Activated CD4-positive, alpha-beta T cell treated with anti-CD3 and anti-CD28 coated beads for 36 hours (primary cell): ENCODE data around the gene SUN3. TPM values are rescaled to one million over a fixed set of nuclear protein-coding genes. Genes with fewer than 3 reads are reported as not detected.
"Not testable (repeated sequence)": the region's sequence is repeated elsewhere in the genome, so short reads cannot be mapped to it uniquely, and the experiment has no call there.

Experiments used
- ATAC-seq: fragments of 200-7000 bp; cut with Tn5 transposase; one replicate; pipeline ENCODE4 v1.10.0; 2021; ENCODE audit warnings: mild to moderate bottlenecking, moderate library complexity
- CTCF ChIA-PET: fragments of 350-600 bp; sonication (Branson Sonifier 250); formaldehyde crosslinking; loops from one replicate; lab custom pipeline; 2021; ENCODE audit warnings: antibody characterized with exemption; lab: Charles Lee
- POLR2A ChIA-PET: fragments of 350-600 bp; sonication (Branson Sonifier 250); formaldehyde crosslinking; loops from one replicate; lab custom pipeline; 2021; ENCODE audit warnings: antibody characterized with exemption, inconsistent platforms; lab: Charles Lee
- DNase-seq: peaks from one replicate; pipeline ENCODE4 v3.0.0-alpha.2; 2020
- H3K27ac Mint-ChIP-seq: one replicate; pipeline ENCODE4 v1.8.0; 2021; ENCODE audit warnings: mixed read lengths
- H3K27me3 Mint-ChIP-seq: one replicate; pipeline ENCODE4 v1.8.0; 2021; ENCODE audit warnings: mixed read lengths
- H3K36me3 Mint-ChIP-seq: one replicate; pipeline ENCODE4 v1.8.0; 2021; ENCODE audit warnings: low read depth, mixed read lengths
- H3K4me1 Mint-ChIP-seq: one replicate; pipeline ENCODE4 v1.8.0; 2021; ENCODE audit warnings: mixed read lengths
- H3K4me3 Mint-ChIP-seq: one replicate; pipeline ENCODE4 v1.8.0; 2021; ENCODE audit warnings: mild to moderate bottlenecking, moderate library complexity, mixed read lengths
- H3K9me3 Mint-ChIP-seq: one replicate; pipeline ENCODE4 v1.8.0; 2021; ENCODE audit warnings: low read depth, mixed read lengths
- intact Hi-C, 2 experiments: fragments of 100-400 bp; cut with DNase I in 1 of 2; cut with micrococcal nuclease in 1 of 2; formaldehyde crosslinking; loops; one replicate each; pipeline versions ENCODE4 v1.14.2 to v1.15.1; 2022 to 2024; cut with DNase I, micrococcal nuclease
- total RNA-seq, 2 experiments: library from RNA; stranded (reverse); gene quantifications; one replicate each; pipeline ENCODE4 v1.2.3, GENCODE V29; 2021

The SUN3 gene
- total RNA-seq, 2 experiments from 2014 or later: not detected

DNA sequence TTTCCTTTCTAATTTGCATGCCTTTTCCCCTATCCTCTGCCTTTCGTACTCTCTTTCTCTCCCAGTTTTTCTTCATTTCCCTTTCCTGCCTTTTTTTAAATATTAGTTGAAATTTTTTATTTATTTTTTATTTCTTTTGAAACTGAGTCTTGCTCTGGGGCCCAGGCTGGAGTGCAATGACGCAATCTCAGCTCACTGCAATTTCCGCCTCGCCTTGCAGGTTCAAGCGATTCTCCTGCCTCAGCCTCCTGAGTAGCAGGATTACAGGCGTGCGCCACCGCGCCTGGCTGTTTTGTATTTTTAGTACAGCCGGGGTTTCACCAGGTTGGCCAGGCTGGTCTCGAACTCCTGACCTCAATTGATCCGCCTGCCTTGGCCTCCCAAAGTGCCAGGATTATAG lies 29.5 kb downstream of the SUN3 start:
- ATAC-seq (no peak), DNase-seq (no peak)
- Mint-ChIP-seq H3K4me1 (no peaks in the 10 kb centered on the region), H3K36me3 (no peaks in the 10 kb centered on the region), H3K27me3 (no peaks in the 10 kb centered on the region), H3K9me3 (no peaks in the 10 kb centered on the region), H3K4me3 (no peak overlapping the region), H3K27ac (no peak overlapping the region)
- ChIA-PET CTCF (interaction anchor here (1.2 to 2.0 kb wide), 3 partner anchors 42 to 127 kb away, joined by 3 to 7 read pairs (median 4); no protein-coding TSS in a partner anchor), POLR2A (no interaction called here)
- intact Hi-C loops: loop anchor here in 1 of 2 experiments (10.0 kb wide), 1 partner anchor 255 kb away; no protein-coding TSS in a partner anchor

DNA sequence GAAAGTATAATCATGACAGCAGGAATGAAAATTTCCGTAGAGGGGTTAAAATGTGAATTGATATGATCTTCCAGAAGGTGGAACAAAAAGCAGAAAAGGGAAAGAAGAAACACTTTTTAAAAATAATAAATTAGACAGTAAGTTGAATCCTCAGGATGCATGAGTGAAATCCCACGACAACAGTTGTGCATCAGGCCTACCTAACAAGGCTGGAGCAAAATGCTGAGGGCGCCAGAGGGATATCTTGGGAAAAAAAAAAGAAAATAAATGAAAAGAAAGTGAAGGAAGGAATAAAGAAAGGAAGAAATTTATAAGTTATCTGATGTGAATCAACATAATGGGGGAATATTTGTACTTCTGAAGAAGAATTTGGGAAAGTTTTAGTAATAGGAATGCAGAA lies 36.5 kb downstream of the SUN3 start:
- POLR2A ChIA-PET: no interaction called here
- peaks cover 21% of the 10 kb centered on the region for H3K4me1 Mint-ChIP-seq
- DNase-seq (no peak), ATAC-seq (no peak)
- peaks cover 2% of the 10 kb centered on the region for H3K9me3 Mint-ChIP-seq
- no peaks in the 10 kb centered on the region for H3K36me3 Mint-ChIP-seq
- no peaks in the 10 kb centered on the region for H3K27me3 Mint-ChIP-seq
- CTCF ChIA-PET: interaction anchor here (0.6 to 3.5 kb wide), 9 partner anchors 10 to 236 kb away, joined by 3 to 33 read pairs (median 4); no protein-coding TSS in a partner anchor
- intact Hi-C loops: loop anchor here in 1 of 2 experiments (1.0 to 10.0 kb wide), 3 partner anchors 45 to 262 kb away; partner anchors contain the start of gene C7orf57
- H3K27ac Mint-ChIP-seq: peak overlapping the region; percentile 91
- H3K4me3 Mint-ChIP-seq: peak overlapping the region; percentile 77

DNA sequence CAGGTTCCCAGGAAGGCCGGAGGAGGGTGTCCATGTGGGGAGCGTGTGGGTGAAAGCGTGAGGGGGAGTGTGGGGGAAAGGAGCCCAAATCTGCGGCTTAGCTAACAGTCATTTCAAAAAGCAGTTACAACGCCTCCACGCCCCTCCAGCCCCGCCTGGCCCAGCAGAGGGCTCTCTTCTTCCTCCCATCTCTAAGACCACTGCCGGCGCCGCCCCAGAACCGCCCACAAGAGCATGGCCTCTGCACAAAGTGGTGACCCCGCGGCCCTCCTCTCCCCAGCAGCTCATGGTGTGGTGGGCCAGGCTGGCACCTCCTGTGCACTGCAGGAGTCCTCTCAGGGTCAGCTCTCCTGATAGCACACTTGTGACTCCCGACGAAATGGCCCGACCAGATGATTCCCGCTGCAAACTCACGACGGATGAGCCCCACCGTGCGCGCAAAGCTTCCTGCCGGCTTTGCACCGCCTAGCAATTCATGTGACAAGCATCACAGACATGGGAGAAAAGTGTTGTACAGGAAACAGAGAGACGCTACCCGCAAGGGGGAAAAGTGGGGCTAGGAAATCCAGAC lies 37.1 kb downstream of the SUN3 start:
- Mint-ChIP-seq H3K27ac (peak overlapping the region; percentile 91), H3K27me3 (no peaks in the 10 kb centered on the region), H3K4me1 (peaks cover 21% of the 10 kb centered on the region), H3K36me3 (no peaks in the 10 kb centered on the region), H3K9me3 (peaks cover 2% of the 10 kb centered on the region), H3K4me3 (peak overlapping the region; percentile 77)
- POLR2A ChIA-PET: no interaction called here
- ATAC-seq (peak; percentile 97), DNase-seq (peak; percentile 93)
- intact Hi-C loops: loop anchor here (1.0 to 10.0 kb wide), 6 partner anchors 13 to 263 kb away; partner anchors contain the start of genes HUS1 (in 2 of the 2), UPP1 (in 2 of the 2) and C7orf57 (in 1 of the 2)
- CTCF ChIA-PET: interaction anchor here (0.6 to 3.5 kb wide), 9 partner anchors 9 to 118 kb away, joined by 3 to 33 read pairs (median 4); no protein-coding TSS in a partner anchor

DNA sequence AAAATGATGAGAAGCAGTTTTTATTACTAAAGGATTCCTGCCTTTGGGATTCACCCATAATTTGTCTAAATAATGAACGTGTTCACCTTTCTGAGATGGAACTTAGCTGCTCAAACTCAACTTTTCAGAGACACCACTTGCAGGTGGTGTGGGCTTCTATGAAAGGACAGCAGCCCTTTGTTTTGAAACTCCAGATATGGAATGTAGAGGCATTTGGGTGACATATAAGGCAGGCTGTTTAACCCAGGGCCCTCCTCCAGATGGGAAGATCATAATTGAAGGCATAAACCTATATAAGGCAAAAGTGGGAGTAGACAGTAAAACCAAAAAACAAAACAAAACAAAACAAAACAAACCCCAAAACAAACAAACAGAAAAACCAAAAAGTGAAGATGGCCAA lies 37.6 kb downstream of the SUN3 start:
- peak overlapping the region; percentile 91 for H3K27ac Mint-ChIP-seq
- peaks cover 21% of the 10 kb centered on the region for H3K4me1 Mint-ChIP-seq
- intact Hi-C loops: loop anchor here (1.0 to 10.0 kb wide), 6 partner anchors 12 to 264 kb away; partner anchors contain the start of genes HUS1 (in 2 of the 2), UPP1 (in 2 of the 2) and C7orf57 (in 1 of the 2)
- DNase-seq (no peak), ATAC-seq (no peak)
- CTCF ChIA-PET: interaction anchor here (0.7 to 3.5 kb wide), 7 partner anchors 9 to 118 kb away, joined by 4 to 33 read pairs (median 5); no protein-coding TSS in a partner anchor
- no peaks in the 10 kb centered on the region for H3K36me3 Mint-ChIP-seq
- peak overlapping the region; percentile 77 for H3K4me3 Mint-ChIP-seq
- POLR2A ChIA-PET: no interaction called here
- H3K9me3 Mint-ChIP-seq: peaks cover 2% of the 10 kb centered on the region
- H3K27me3 Mint-ChIP-seq: no peaks in the 10 kb centered on the region

DNA sequence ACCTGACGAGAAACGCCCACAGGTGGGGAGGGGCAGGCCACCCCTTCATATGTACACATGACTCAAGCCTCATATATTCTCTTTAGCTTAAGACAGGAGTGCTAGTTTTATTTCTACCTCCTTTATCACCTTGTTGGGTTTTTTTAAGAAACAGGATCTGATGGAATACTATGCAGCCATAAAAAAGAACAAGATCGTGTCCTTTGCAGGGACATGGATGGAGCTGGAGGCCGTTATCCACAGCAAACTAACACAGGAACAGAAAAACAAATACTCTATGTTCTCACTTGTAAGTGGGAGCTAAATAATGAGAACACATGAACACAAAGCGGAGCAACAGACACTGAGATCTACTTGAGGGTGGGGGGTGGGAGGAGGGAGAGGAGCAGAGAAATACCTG lies 38.3 kb downstream of the SUN3 start:
- Mint-ChIP-seq H3K36me3 (no peaks in the 10 kb centered on the region), H3K9me3 (peaks cover 2% of the 10 kb centered on the region), H3K4me3 (no peak overlapping the region), H3K4me1 (peaks cover 21% of the 10 kb centered on the region), H3K27ac (no peak overlapping the region), H3K27me3 (no peaks in the 10 kb centered on the region)
- ChIA-PET CTCF (interaction anchor here (2.4 to 3.5 kb wide), 2 partner anchors 111 to 119 kb away, joined by 18 to 33 read pairs; no protein-coding TSS in a partner anchor), POLR2A (no interaction called here)
- intact Hi-C loops: loop anchor here in 1 of 2 experiments (2.0 to 10.0 kb wide), 3 partner anchors 47 to 264 kb away; partner anchors contain the start of genes C7orf57 and UPP1
- DNase-seq (no peak), ATAC-seq (no peak)

DNA sequence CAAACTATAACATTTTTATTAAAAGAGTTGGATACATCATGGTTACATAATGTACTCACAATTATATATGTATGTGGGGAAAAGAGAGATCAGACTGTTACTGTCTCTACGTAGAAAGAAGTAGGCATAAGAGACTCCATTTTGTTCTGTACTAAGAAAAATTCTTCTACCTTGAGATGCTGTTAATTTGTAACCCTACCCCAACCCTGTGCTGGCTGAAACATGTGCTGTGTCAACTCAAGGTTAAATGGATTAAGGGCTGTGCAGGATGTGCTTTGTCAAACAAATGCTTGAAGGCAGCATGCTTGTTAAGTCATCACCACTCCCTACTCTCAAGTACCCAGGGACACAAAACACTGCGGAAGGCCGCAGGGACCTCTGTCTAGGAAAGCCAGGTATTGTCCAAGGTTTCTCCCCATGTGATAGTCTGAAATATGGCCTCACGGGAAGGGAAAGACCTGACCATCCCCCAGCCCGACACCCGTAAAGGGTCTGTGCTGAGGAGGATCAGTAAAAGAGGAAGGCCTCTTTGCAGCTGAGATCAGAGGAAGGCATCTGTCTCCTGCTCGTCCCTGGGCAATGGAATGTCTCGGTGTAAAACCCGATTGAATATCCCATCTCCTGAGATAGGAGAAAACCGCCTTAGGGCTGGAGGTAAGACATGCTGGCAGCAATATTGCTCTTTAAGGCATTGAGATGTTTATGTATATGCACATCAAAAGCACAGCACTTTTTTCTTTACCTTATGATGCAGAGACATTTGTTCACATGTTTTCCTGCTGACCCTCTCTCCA lies 39.1 kb downstream of the SUN3 start:
- H3K27me3 Mint-ChIP-seq, H3K27ac Mint-ChIP-seq, H3K4me3 Mint-ChIP-seq, ATAC-seq, DNase-seq, H3K9me3 Mint-ChIP-seq, POLR2A ChIA-PET, H3K36me3 Mint-ChIP-seq: not testable (repeated sequence)
- H3K4me1 Mint-ChIP-seq: peaks cover 21% of the 10 kb centered on the region
- intact Hi-C loops: loop anchor here in 1 of 2 experiments (2.0 to 10.0 kb wide), 3 partner anchors 47 to 265 kb away; partner anchors contain the start of genes C7orf57 and UPP1
- CTCF ChIA-PET: interaction anchor here (0.7 to 3.5 kb wide), 5 partner anchors 12 to 120 kb away, joined by 3 to 33 read pairs (median 12); no protein-coding TSS in a partner anchor

DNA sequence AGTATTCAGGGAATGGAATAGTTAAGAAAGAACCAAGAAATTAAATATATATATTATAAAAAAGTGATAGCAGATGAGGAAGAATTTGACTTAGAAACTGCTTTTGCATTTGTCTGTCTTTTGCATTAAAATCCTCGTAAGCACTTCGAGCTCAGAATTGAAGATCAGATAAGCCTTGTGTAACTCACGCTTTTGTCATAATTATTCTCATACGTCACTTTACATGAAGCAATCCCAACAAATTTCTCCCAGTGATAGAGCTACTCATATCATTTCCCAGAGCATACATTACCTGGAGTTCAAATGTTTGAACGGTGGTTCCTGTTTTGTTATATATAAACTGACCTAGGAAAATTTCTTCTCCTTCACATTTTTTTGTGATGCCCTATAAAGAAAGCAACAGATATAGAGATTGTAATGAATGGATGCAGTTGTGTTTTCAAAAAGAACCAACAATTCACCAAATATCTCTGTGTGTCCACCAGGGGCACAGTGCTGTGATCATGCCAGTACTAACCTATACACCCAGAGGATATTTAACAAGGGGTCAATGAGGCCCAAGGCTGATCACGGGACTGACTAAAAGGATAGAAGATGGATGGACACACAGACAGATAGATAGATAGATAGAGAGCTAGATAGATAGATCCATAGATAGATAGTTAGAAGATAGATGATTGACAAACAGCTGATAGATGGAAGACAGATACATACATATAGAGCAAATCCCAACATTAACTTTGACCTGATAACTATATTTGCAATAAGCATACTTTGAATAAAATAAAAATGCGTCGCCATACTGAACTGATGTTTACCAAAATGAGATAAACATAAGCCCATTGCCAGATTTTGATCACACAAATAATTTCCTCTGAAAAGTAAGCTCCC lies 40.2 kb downstream of the SUN3 start:
- H3K36me3 Mint-ChIP-seq: no peaks in the 10 kb centered on the region
- H3K9me3 Mint-ChIP-seq: peaks cover 2% of the 10 kb centered on the region
- no peak overlapping the region for H3K27ac Mint-ChIP-seq
- H3K4me1 Mint-ChIP-seq: peaks cover 21% of the 10 kb centered on the region
- intact Hi-C loops: no loop called here
- CTCF ChIA-PET: interaction anchor here (0.7 to 2.7 kb wide), 14 partner anchors 11 to 121 kb away, joined by 3 to 26 read pairs (median 3); no protein-coding TSS in a partner anchor
- no peaks in the 10 kb centered on the region for H3K27me3 Mint-ChIP-seq
- no peak for DNase-seq
- POLR2A ChIA-PET: no interaction called here
- H3K4me3 Mint-ChIP-seq: no peak overlapping the region
- no peak for ATAC-seq

DNA sequence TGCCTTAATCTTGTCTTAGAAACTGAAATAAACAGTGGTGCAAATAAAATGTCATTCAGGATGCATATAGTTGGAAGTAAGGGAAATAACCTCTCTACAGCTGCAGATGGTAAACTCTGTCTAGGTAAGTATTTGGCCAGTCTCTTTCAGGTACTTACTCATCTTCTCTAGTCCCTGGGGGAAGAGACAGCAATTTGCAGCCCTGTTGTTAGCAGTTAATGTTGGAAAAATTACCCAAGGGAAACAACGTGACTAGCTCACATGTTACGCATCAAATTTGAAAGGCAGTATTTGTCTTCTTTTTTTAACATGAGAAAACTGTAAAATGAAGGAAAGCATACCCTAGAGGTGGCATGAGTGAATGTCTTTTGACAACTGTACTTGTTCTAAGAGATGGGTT lies 46.3 kb downstream of the SUN3 start:
- CTCF ChIA-PET: interaction anchor here (0.8 to 1.4 kb wide), 7 partner anchors 9 to 137 kb away, joined by 3 to 5 read pairs (median 4); no protein-coding TSS in a partner anchor
- no peak for DNase-seq
- H3K9me3 Mint-ChIP-seq: no peaks in the 10 kb centered on the region
- H3K4me1 Mint-ChIP-seq: peaks cover 12% of the 10 kb centered on the region
- peaks cover 11% of the 10 kb centered on the region for H3K36me3 Mint-ChIP-seq
- ATAC-seq: no peak
- intact Hi-C loops: no loop called here
- no peaks in the 10 kb centered on the region for H3K27me3 Mint-ChIP-seq
- no peak overlapping the region for H3K27ac Mint-ChIP-seq
- H3K4me3 Mint-ChIP-seq: no peak overlapping the region
- POLR2A ChIA-PET: no interaction called here

DNA sequence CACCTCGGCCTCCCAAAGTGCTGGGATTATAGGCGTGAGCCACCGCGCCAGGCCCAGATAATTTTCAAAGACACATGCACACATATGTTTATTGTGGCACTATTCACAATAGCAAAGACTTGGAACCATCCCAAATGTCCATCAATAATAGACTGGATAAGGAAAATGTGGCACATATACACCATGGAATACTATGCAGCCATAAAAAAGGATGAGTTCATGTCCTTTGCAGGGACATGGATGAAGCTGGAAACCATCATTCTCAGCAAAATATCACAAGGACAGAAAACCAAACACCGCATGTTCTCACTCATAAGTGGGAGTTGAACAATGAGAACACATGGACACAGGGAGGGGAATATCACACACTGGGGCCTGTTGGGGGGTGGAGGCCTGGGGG lies 48.3 kb downstream of the SUN3 start:
- ATAC-seq, H3K4me3 Mint-ChIP-seq, H3K9me3 Mint-ChIP-seq, H3K27ac Mint-ChIP-seq, H3K27me3 Mint-ChIP-seq, POLR2A ChIA-PET, DNase-seq, intact Hi-C loops: not testable (repeated sequence)
- peaks cover 24% of the 10 kb centered on the region for H3K36me3 Mint-ChIP-seq
- H3K4me1 Mint-ChIP-seq: peaks cover 19% of the 10 kb centered on the region
- CTCF ChIA-PET: interaction anchor here (1.0 kb wide), 1 partner anchor 12 kb away, joined by 3 read pairs; no protein-coding TSS in a partner anchor

DNA sequence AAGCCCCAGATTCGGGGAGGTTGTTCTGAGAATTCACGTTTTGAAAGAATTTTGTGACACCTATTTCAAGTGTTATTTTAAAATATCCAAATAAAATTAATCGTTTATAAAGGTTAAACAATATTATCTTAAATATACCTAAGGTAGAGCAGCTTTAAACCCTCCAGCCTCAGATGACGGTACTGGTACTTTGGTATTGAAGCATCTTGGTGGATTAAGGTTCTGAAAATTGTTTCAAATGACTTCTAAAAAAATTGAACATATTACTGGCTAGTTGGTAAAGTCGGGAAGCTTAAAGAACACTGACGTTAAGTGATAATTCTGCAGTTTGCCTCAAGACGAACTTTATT lies 49.1 kb downstream of the SUN3 start:
- Mint-ChIP-seq H3K4me1 (peaks cover 20% of the 10 kb centered on the region), H3K27me3 (no peaks in the 10 kb centered on the region), H3K36me3 (peaks cover 26% of the 10 kb centered on the region), H3K27ac (peak overlapping the region; percentile 98), H3K4me3 (peak overlapping the region; percentile 88), H3K9me3 (no peaks in the 10 kb centered on the region)
- ATAC-seq (no peak), DNase-seq (no peak)
- ChIA-PET POLR2A (no interaction called here), CTCF (interaction anchor here (0.7 to 1.0 kb wide), 2 partner anchors 11 to 41 kb away, joined by 3 read pairs; no protein-coding TSS in a partner anchor)
- intact Hi-C loops: loop anchor here (1.0 to 10.0 kb wide), 6 partner anchors 11 to 275 kb away; partner anchors contain the start of genes C7orf57 (in 1 of the 2) and UPP1 (in 1 of the 2)
